NCI-H510A treated with DMSO at 0.1 percent for 48 hours (cell line): ENCODE data around the gene SCNN1G.
"Not testable (repeated sequence)": the region's sequence is repeated elsewhere in the genome, so short reads cannot be mapped to it uniquely, and the experiment has no call there.

Experiments used
- DNase-seq: peaks from one replicate; lab custom pipeline; 2025; lab: John Stamatoyannopoulos, UW

Gene SCNN1G

GRCh38 chr16:23182679-23183542 is at the start of gene SCNN1G:
Gene SCNN1G, plus strand, starts transcription at chr16:23182745. Its CDS starts 3,527 bp downstream, at chr16:23186272.
- peak; percentile 46 for DNase-seq

- DNase-seq: no peak
Observed at GRCh38 chr16:23132775-23133463, 49.6 kb upstream of the SCNN1G start.

DNA sequence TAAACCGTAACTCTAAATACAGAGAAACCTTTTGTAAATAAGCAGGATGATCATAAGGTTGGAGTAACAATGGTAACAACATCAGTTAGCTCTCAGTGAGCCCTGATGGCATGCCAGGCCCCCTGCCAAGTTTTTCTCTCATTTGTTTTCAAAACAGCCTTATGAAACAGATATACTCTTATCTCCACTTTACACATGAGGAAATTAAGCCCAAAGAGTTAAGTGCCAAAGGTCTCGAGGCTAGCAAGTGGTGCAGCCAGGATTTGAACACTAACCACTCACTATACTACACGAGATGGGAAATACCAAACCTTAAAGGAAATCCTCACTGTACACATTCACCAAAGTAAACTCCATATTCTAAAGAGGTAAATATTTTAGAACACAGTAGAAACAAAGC is 48.3 kb upstream of the SCNN1G start:
- no peak for DNase-seq

DNA sequence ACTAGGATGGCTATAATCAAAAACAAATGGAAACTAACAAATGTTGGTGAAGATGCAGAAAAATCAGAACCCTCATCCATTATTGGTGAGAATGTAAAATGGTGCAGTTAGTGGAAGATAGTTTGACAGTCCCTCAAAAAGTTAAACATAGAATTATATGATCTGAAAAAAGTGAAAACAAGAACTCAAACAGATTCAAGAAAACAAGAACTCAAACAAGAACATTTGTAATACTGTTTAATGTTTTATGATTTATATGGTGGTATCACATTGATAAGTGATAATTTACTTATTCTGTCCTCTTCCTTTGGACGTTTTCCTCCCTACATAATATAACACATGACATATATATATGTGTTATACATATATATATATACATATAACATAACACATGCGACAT is 45.3 kb upstream of the SCNN1G start:
- no peak for DNase-seq

DNA sequence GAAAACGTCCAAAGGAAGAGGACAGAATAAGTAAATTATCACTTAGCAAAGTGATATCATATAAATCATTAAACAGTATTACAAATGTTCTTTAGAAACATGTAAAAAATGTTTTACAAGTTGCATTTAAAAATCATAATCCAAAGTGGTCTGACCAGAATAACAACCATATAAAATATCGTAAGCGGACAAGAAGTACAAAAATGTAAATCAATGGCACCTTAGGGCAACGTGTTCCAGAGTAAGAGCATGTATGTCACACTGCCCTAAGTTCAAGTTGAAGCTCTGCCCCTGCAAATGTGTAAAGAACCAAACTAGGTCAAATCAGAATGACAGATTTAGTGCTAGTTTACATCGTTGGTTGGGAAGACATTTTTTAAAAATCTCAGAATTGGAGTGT is 44.7 kb upstream of the SCNN1G start:
- DNase-seq: no peak

DNA sequence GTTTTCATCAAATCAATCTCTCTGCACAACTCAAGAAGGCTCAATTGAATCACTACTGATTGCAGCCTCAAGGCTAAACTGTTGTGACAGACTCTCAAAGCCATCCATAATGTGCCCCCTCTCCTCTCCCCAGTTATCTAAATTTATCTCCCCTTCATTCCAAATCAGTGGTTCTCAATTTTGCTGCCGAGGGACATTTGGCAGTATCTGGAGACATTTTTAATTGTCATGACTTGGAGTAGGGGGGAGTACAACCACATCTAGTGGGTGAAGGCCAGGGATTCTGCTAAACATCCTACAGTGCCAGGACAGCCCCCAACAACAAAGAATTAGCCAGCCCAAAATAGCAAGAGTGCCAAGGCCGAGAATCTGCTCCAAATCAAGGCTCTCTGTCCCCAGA is 42.4 kb upstream of the SCNN1G start:
- no peak for DNase-seq

DNA sequence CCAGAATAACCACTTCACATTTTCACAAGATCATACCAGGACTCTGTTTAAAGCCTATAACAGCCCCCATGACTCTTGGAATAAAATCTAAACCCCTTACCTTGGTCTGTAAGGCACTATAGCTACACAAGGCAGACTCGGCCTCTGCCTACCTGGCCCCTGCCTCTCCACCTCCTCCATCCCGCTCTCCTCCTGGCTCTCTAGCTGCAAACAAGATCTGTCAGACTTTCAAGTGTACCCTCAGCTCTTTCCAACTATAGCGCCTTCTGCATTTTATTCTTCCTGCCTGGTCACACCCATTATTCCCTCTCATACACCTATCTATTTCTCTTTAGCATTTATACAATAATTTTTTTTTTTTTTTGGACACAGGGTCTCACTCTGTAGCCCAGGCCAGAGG is 41.5 kb upstream of the SCNN1G start:
- DNase-seq: no peak

DNA sequence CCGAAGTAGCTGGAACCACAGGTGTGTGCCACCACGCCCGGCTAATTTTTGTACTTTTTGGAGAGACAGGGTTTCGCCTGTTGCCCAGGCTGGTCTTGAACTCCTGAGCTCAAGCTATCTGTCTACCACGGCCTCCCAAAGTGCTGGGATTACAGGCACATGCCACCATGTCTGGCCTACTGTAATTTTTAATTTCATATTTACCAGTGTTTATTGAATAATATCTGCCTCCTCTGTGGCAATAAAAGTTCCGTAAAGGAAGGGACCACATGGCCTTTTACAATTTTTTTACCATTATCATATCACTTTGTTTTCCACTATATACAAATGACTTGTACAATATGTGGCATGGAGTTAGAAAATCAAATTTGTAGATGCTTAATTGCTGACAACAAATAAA is 41.0 kb upstream of the SCNN1G start:
- no peak for DNase-seq

DNA sequence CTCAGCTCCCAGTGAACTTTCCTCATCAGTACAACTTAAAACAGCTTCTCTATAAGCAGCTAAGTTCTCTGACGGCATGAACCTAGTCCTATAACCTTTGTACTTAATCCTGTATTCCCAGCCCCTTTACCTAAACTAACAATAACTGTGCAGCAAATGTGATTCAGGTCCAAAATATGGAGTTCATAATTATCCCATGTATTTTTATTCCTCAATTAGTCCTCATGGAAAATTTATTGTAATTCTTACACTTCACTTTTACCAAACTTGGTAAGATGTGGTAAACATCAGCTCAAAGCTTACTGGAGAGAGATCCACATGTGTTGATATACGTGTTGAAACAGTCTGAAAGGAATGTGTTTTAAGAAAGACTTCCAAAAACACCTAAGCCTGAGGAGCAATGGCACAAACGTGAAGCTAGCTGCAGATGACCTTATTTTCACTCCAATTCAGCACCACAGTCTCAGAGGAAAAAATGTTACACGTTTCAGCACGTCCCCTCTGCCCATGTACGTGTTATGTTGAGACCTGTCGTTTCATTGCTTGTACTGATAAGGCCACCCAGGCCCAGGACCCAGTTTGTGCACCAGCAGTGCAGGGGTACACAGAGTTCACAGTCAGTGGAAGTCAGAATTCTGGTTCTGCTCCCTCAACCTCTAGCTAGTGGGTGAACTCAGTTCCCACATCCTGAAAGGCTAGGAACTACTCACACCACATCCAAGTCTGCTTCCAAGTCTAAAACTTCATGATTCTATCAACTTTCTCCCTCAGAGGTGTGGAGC is 40.4 kb upstream of the SCNN1G start:
- DNase-seq: no peak

GRCh38 chr16:23143391-23143790 is 39.2 kb upstream of the SCNN1G start:
- DNase-seq: no peak

DNA sequence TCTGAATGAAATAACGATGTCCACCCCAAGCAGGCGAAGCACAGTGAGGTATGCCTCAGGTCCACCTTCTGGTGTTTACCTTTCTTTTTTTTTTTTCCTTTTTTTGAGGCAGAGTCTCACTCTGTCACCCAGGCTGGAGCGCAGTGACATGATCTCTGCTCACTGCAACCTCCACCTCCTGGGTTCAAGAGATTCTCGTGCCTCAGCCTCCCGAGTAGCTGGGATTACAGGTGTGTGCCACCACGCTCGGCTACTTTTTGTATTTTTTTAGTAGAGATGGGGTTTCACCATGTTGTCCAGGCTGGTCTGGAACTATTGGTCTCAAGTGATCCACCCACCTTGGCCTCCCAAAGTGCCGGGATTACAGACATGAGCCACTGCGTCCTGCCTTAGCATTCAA is 38.2 kb upstream of the SCNN1G start:
- DNase-seq: not testable (repeated sequence)

- no peak for DNase-seq
Observed at GRCh38 chr16:23145186-23145585, 37.4 kb upstream of the SCNN1G start.

DNA sequence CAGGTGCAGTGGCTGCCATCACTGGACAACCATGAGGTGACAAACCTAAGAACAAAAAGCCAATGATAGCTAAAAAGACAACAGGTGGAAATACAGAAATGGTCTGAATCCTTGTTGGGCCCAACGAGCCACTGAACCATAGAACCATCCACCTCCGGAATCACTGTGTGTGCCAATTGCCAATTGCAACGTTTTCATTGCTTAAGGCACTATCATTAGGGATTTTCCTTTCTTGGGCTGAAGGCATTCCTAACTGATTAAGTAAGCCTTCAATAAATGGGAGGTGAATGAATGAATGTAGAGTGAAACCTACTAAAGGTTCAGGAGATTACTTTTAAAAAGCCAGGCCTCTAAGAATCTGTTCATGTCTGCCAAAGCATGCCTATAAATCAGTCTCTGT is 36.9 kb upstream of the SCNN1G start:
- no peak for DNase-seq

DNA sequence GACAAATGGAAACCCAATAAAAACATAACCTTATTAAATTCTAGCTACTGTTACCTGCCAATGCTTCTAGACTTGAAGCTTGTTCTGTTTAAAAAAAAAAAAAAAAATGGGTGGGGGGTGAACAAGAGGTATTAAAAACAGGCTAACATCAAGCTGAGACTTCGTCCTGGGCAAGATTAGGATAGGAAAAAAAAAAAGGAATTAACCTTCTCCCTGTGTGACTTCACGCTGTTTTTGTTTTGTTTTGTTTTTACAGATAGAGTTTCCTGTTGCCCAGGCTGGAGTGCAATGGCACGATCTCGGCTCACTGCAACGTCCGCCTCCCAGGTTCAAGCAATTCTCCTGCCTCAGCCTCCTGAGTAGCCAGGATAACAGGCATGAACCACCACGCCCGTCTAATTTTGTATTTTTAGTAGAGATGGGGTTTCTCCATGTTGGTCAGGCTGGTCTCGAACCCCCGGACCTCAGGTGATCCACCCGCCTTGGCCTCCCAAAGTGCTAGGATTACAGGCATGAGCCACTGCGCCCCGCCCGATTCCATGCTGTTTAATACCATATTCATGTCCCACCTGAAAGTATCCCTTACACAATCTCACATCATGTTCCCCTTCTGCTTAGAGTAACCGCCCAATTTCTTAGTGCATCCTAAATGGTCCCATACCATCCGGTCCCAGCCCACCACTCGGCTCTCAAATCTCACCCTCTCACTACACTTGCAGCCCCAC is 35.5 kb upstream of the SCNN1G start:
- no peak for DNase-seq

- DNase-seq: no peak
Observed at GRCh38 chr16:23147666-23148065, 34.9 kb upstream of the SCNN1G start.

- DNase-seq: no peak
Observed at GRCh38 chr16:23148166-23148512, 34.4 kb upstream of the SCNN1G start.

GRCh38 chr16:23148513-23149266 is 33.9 kb upstream of the SCNN1G start:
- DNase-seq: peak; percentile 43

GRCh38 chr16:23149267-23149992 is 33.1 kb upstream of the SCNN1G start, which contains the start of gene USP31:
Gene USP31, minus strand, starts transcription at chr16:23149452. Its CDS starts 182 bp downstream, at chr16:23149270.
- peak; percentile 96 for DNase-seq

DNA sequence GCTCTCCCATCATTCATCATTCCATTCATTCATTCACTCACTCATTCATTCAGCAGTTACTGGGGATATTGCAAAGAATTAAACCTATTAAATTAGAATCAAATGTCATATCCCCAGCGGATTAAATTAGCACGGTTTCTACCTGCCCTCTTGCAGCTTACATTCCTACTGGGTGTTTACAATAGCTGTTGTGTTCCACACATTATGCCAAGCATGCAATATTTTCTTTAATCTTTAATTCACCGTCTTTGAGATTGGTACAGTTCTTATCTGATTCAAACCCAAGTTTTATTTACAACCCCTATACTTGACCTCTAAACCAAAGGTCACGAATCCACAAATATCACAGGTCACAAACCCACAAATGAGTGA is 32.6 kb upstream of the SCNN1G start:
- DNase-seq: no peak

- DNase-seq: peak; percentile 25
Observed at GRCh38 chr16:23152386-23153178, 30.0 kb upstream of the SCNN1G start.
